ENCODE data around the gene MAGEA9. TPM values are rescaled to one million over a fixed set of nuclear protein-coding genes. Genes with fewer than 3 reads are reported as not detected.
"Not testable (repeated sequence)": the region's sequence is repeated elsewhere in the genome, so short reads cannot be mapped to it uniquely, and the experiment has no call there.

MAGEA9 gene
- total RNA-seq, 1 donor from 2014 or later: not detected

DNA sequence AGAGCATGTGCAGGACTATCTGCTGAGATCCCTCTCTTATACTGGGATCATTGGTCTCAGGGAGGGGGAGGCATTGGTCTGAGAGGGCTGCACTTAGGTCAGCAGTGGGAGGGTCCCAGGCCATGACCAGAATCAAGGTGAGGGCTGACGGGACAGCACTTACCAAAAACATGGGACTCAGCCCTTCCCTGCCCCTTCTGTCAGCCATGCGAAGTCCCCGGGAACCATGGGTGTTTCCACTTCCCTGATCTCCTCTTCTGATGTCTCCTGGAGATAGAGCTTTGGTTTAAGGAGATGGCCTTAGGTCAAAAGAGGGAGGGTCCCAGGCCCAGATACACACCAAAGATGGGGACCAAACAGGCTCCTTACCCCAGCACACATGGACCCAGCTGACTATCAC lies 20.8 kb upstream of the MAGEA9 start:
- Mint-ChIP-seq H3K27ac (no peak overlapping the region), H3K4me3 (ENCODE audit: low read depth) (no peak overlapping the region), H3K36me3 (ENCODE audit: insufficient read depth) (no peaks in the 10 kb centered on the region), H3K27me3 (no peaks in the 10 kb centered on the region), H3K9me3 (ENCODE audit: low read depth) (peaks cover 13% of the 10 kb centered on the region), H3K4me1 (ENCODE audit: low read depth) (no peaks in the 10 kb centered on the region)
- TF ChIP-seq, protein P1, sequence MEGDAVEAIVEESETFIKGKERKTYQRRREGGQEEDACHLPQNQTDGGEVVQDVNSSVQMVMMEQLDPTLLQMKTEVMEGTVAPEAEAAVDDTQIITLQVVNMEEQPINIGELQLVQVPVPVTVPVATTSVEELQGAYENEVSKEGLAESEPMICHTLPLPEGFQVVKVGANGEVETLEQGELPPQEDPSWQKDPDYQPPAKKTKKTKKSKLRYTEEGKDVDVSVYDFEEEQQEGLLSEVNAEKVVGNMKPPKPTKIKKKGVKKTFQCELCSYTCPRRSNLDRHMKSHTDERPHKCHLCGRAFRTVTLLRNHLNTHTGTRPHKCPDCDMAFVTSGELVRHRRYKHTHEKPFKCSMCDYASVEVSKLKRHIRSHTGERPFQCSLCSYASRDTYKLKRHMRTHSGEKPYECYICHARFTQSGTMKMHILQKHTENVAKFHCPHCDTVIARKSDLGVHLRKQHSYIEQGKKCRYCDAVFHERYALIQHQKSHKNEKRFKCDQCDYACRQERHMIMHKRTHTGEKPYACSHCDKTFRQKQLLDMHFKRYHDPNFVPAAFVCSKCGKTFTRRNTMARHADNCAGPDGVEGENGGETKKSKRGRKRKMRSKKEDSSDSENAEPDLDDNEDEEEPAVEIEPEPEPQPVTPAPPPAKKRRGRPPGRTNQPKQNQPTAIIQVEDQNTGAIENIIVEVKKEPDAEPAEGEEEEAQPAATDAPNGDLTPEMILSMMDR (IDR thresholded peaks at IDR 0.05; ENCODE audit: unreplicated experiment): no peak
- DNase-seq (ENCODE audit: low spot score, unreplicated experiment): no peak

DNA sequence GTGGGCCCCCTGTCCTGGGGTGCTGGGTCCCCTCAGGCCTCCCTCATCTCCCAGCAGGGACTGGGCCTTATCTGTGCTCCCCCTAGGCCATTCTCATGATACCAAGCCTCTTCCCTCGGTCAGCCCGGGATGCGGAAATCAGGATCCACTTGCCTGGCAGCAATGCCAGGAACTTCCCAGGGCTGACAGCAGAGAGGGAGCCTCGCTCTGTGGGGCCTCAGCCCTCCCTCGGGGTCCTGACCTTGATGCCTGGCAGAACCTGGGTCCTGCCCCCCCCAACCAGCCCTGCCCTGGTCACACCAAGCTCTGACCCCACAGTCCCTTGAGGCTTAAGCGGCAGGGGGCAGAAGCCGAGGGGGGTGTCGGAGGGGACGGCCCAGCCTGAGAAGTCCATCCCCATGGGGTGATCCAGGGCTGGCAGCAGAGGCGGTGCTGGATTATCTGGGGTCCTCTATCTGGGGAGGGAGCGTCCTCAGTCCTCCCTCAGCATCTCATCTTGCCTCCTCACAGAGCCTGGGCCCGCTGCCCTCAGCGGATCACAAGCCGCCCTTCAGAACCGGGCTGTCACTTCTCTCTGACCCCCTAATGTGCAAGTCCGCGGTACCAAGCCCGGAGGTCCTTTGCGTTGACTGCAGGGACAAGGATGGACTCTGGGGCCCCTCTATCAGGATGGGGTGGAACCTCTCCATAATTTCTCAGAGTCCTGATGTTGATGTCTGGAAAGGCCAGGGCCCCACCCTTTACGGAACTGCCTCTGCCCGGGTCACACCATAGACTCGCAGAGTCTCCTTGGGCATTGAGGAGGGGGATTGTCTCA lies 19.7 kb upstream of the MAGEA9 start:
- peaks cover 16% of the 10 kb centered on the region for H3K9me3 Mint-ChIP-seq (ENCODE audit: low read depth)
- H3K36me3 Mint-ChIP-seq (ENCODE audit: insufficient read depth); H3K27me3 Mint-ChIP-seq; H3K4me3 Mint-ChIP-seq (ENCODE audit: low read depth); H3K4me1 Mint-ChIP-seq (ENCODE audit: low read depth); DNase-seq (ENCODE audit: low spot score, unreplicated experiment); H3K27ac Mint-ChIP-seq: not testable (repeated sequence)

DNA sequence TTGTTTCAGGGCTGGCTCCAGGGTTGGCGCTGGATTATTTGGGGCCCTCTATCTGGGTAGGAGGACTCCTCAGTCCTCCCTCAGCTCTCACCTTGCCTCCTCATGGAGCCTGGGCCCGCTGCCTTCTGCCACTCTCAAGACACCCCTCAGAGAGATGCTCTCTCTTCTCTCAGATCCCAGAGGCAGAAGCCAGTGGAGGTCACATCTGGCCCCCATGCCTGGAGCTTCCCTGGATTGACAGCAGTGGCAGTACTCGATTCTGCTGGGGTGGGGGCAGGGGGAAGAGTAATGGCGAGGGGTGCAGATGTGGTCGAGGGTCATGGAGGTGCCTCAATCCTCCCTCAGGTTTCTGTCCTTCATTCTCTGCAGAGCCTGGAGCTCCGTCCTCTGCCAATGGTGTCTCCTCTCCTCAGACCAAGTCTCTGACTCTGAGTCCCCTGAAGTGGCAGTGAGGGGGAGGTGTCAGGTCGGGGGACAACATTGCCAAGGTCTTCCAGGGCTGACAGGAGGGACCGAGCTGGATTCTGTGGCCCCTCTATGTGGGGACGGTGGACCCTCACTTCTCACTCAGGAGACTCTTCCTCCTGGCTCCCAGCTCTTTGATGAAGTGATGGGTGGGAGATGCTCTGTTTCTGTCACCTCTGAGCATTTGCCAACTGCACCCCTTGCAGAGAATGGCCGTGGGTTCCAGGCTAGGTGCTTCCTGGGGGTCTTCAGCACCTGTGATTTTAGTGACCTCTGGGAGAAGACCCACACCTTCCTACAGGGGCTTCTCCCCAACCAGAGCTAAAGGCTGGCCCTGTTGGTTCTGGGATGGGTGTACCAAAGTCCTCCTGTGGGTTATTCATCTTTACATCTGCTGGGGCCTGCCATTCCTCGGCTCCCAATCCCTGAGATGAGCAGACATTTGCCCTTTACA lies 18.8 kb upstream of the MAGEA9 start:
- no peak overlapping the region for H3K27ac Mint-ChIP-seq
- no peaks in the 10 kb centered on the region for H3K4me1 Mint-ChIP-seq (ENCODE audit: low read depth)
- no peaks in the 10 kb centered on the region for H3K27me3 Mint-ChIP-seq
- no peaks in the 10 kb centered on the region for H3K36me3 Mint-ChIP-seq (ENCODE audit: insufficient read depth)
- TF ChIP-seq, protein P1 (IDR thresholded peaks at IDR 0.05; ENCODE audit: unreplicated experiment): no peak
- no peak overlapping the region for H3K4me3 Mint-ChIP-seq (ENCODE audit: low read depth)
- peaks cover 16% of the 10 kb centered on the region for H3K9me3 Mint-ChIP-seq (ENCODE audit: low read depth)
- no peak for DNase-seq (ENCODE audit: low spot score, unreplicated experiment)

DNA sequence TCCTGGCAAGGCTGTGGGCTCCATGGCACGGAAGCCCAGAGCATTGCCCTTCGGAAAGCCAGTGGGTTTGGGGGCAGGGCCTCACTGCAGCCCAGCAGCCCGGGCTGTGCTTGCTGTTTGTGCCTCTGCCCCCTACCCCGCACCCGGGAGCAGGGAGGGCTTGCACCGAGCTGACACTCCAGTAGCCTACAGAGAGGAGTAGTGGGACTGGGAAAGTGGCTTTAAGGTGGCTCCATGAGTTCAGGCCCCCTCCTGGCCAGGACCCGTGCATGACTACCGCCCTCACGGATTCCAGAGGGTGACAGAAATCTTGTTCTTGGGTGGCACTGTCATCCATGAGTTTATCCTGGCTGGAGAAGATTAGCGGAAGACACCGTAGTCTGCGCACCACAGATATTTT lies 11.4 kb upstream of the MAGEA9 start:
- H3K27me3 Mint-ChIP-seq; H3K4me3 Mint-ChIP-seq (ENCODE audit: low read depth); H3K4me1 Mint-ChIP-seq (ENCODE audit: low read depth); H3K9me3 Mint-ChIP-seq (ENCODE audit: low read depth); H3K36me3 Mint-ChIP-seq (ENCODE audit: insufficient read depth); H3K27ac Mint-ChIP-seq; DNase-seq (ENCODE audit: low spot score, unreplicated experiment): not testable (repeated sequence)

DNA sequence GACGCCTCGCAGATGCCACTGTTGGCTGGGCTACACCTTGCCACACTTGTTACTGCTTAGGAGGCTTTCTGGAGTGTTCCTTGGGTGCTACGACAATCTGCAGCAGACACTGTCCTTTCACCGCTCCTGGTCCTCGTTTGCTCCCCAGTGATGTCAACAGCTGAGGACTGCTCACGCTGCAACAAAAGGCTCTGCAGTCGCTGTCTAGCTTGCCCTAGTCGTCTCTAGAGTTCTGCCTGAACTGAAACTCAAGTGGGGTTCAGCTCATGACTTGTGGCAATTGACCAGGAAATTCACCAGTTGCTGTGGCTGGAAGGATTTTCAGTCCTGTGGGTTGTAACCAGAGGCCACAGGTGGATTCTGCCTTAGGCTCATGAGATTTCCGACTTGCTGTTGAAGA lies 8.7 kb upstream of the MAGEA9 start:
- not testable (repeated sequence) for H3K4me3 Mint-ChIP-seq (ENCODE audit: low read depth); DNase-seq (ENCODE audit: low spot score, unreplicated experiment); H3K9me3 Mint-ChIP-seq (ENCODE audit: low read depth); H3K27me3 Mint-ChIP-seq; H3K27ac Mint-ChIP-seq; H3K4me1 Mint-ChIP-seq (ENCODE audit: low read depth); H3K36me3 Mint-ChIP-seq (ENCODE audit: insufficient read depth)

DNA sequence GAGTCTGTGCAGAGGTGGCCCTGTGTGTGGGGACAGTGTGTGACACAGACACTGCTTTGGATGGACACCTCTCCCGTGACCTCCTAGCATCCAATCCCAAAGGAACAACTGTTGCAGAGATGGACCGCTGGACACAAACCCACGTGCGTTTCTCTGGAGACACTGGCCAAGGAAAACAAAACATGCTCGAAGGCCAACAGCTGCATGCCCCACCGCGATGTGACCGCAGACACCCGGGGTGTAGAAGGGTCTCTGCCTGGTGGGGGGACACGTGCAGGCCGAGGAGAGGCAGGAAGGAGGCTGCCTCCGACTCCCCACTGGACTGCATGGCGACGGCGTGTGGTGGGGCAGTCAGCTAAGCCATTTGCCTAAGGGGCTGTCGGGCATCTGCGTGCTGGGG lies 8.0 kb upstream of the MAGEA9 start, which contains the start of gene HSFX1:
Gene HSFX1 (plus strand): TSS at position 301 of the 400 bp plus-strand sequence. CDS start 614 bp downstream, outside the sequence.
- not testable (repeated sequence) for H3K36me3 Mint-ChIP-seq (ENCODE audit: insufficient read depth); H3K4me1 Mint-ChIP-seq (ENCODE audit: low read depth); H3K9me3 Mint-ChIP-seq (ENCODE audit: low read depth); H3K27ac Mint-ChIP-seq; DNase-seq (ENCODE audit: low spot score, unreplicated experiment); H3K27me3 Mint-ChIP-seq; H3K4me3 Mint-ChIP-seq (ENCODE audit: low read depth)

DNA sequence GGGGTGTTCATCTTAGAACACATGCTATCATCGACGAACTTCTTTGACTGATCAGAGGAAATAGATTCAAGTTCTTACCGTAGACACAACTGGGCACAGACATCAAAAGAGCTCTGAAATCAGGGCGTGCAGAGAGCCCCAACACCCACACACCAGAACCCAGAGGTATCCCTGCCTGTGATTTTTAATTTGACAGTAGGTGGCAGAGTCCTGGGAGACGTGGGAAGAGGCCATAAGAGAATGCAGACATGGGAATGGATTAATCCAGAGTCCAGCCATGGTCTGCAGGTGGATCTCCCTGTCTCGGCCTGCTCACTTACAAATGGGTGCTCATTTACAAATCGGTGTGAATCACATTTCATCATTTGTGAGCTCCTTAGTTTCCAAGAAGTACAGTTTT lies 3.7 kb upstream of the MAGEA9 start:
- H3K27ac Mint-ChIP-seq; H3K9me3 Mint-ChIP-seq (ENCODE audit: low read depth): not testable (repeated sequence)

DNA sequence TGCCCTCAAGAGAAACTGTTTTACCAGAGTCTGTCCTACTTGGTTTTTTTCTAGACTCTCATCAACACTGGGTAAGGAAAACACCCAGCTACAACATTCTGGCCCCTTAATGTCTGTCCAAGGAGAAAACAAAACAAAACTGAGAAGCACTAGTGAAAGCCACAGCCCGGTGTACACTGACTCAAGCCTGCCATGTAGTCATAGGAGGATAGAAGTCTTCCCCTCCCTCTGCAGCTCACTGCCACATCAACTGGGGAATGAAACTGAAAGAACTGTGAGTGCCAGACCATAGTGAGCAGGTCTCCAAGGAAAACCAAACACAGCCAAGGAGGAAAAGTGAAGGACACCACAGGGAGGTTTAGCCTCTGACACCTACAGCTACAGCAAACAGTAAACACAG lies 13.8 kb downstream of the MAGEA9 start:
- H3K4me3 Mint-ChIP-seq (ENCODE audit: low read depth); DNase-seq (ENCODE audit: low spot score, unreplicated experiment); H3K27me3 Mint-ChIP-seq; H3K4me1 Mint-ChIP-seq (ENCODE audit: low read depth); H3K27ac Mint-ChIP-seq; H3K36me3 Mint-ChIP-seq (ENCODE audit: insufficient read depth): not testable (repeated sequence)
- H3K9me3 Mint-ChIP-seq (ENCODE audit: low read depth): peaks cover 23% of the 10 kb centered on the region

More for the DNA sequence above, 3.7 kb upstream of the MAGEA9 start:
- not testable (repeated sequence) for H3K4me3 Mint-ChIP-seq (ENCODE audit: low read depth); H3K4me1 Mint-ChIP-seq (ENCODE audit: low read depth); H3K27me3 Mint-ChIP-seq; DNase-seq (ENCODE audit: low spot score, unreplicated experiment); H3K36me3 Mint-ChIP-seq (ENCODE audit: insufficient read depth)
